GM12878 (cell line): ENCODE data around the gene ANGPTL4. TPM values are rescaled to one million over a fixed set of nuclear protein-coding genes. Genes with fewer than 3 reads are reported as not detected.
A peak's percentile ranks its signal among the peaks of the same experiment; 100 is the strongest.

ENCODE experiments used
- microRNA-seq: library from miRNA; unstranded; fragments of <30 nt; microRNA quantifications from one replicate; pipeline ENCODE4, GENCODE V29; 2018
- polyA plus RNA-seq, 11 experiments: library from polyadenylated mRNA; depleted of rRNA in 4 of 11; unstranded in 6 of 11; stranded (reverse) in 5 of 11; fragments of >200 nt; fragmentation: Nextera tagmentation in 4 of 11; fragmentation: Illumina TruSeq in 1 of 11; extraction: Ambion mirVana in 4 of 11; extraction: Trizol in 1 of 11; gene quantifications; 1 replicate in 1 of 11; 2 replicates in 10 of 11; pipeline versions ENCODE4 v1.2.1 to v1.2.3, GENCODE V29; 2011 to 2016; ENCODE audit warnings: inconsistent platforms in 2 of 11, missing spikeins in 2 of 11, low read depth in 1 of 11
- small RNA-seq: library from RNA; depleted of rRNA; stranded (forward); fragments of <200 nt; gene quantifications from one replicate; pipeline ENCODE3, GENCODE V24; 2014
- total RNA-seq, 4 experiments: library from RNA; depleted of rRNA in 3 of 4; stranded (reverse); fragments of >200 nt in 3 of 4; fragmentation: Illumina TruSeq in 1 of 4; extraction: Trizol in 1 of 4; gene quantifications; 2 replicates each; pipeline versions ENCODE4 v1.2.1 to v1.2.3, GENCODE V29; 2013 to 2021

ANGPTL4 gene
- total and polyA plus RNA-seq, 10 of the 15 experiments (the other 5 are each of a cell fraction or from before 2014, with no cell fraction given) = 0.45 TPM; not detected in 9

Small RNA genes within 50 kb of the gene (microRNA-seq; reads per million reads assigned to microRNA genes)
- gene MIR4999 = 5.8 reads per million, percentile 33 among the genes with 10 or more reads in this experiment

Small RNA genes within 50 kb of the gene (small RNA-seq; reads per million reads assigned to genes)
- gene MIR4999 = 0.31 reads per million

Other genes with a start within 250 kb of the ANGPTL4 start
Only the 7 nearest of the 13 such genes appear.
- 49.9 and 62.2 TPM in 2 replicates for gene CD320, start 55.8 kb upstream of the ANGPTL4 start, total RNA-seq (2014; rRNA removed)
- gene CD320, start 55.8 kb upstream of the ANGPTL4 start, total RNA-seq (2014; rRNA removed; fragmentation: Illumina TruSeq; extraction: Trizol) = 17.2 and 19.6 TPM in 2 replicates
- gene CD320, start 55.8 kb upstream of the ANGPTL4 start, total RNA-seq (2021) = 72.4 and 74.6 TPM in 2 replicates
- 11.6 and 30.7 TPM in 2 replicates for gene CD320, start 55.8 kb upstream of the ANGPTL4 start, polyA plus RNA-seq (2011; rRNA removed)
- gene CD320, start 55.8 kb upstream of the ANGPTL4 start, polyA plus RNA-seq (2014; fragmentation: Illumina TruSeq; extraction: Trizol) = 3.7 and 16.2 TPM in 2 replicates
- gene CD320, start 55.8 kb upstream of the ANGPTL4 start, polyA plus RNA-seq (2014; fragmentation: Nextera tagmentation; extraction: Ambion mirVana) = 1 to 10 TPM; 1.1 to 3.5 TPM
- gene CD320, start 55.8 kb upstream of the ANGPTL4 start, polyA plus RNA-seq (2014; rRNA removed) = 68.1 and 78.8 TPM in 2 replicates
- gene CD320, start 55.8 kb upstream of the ANGPTL4 start, polyA plus RNA-seq (2016; fragmentation: Nextera tagmentation; extraction: Ambion mirVana) = 100 to 1,000 TPM; 117 to 134 TPM
- 117 and 143 TPM in 2 replicates for gene NDUFA7, start 42.8 kb upstream of the ANGPTL4 start, total RNA-seq (2014; rRNA removed)
- 123 and 132 TPM in 2 replicates for gene NDUFA7, start 42.8 kb upstream of the ANGPTL4 start, total RNA-seq (2014; rRNA removed; fragmentation: Illumina TruSeq; extraction: Trizol)
- 79.0 and 86.3 TPM in 2 replicates for gene NDUFA7, start 42.8 kb upstream of the ANGPTL4 start, total RNA-seq (2021)
- 44.7 and 94.1 TPM in 2 replicates for gene NDUFA7, start 42.8 kb upstream of the ANGPTL4 start, polyA plus RNA-seq (2011; rRNA removed)
- gene NDUFA7, start 42.8 kb upstream of the ANGPTL4 start, polyA plus RNA-seq (2014; fragmentation: Illumina TruSeq; extraction: Trizol) = 52.0 and 171 TPM in 2 replicates
- gene NDUFA7, start 42.8 kb upstream of the ANGPTL4 start, polyA plus RNA-seq (2014; fragmentation: Nextera tagmentation; extraction: Ambion mirVana) = 100 to 1,000 TPM; 277 to 360 TPM
- gene NDUFA7, start 42.8 kb upstream of the ANGPTL4 start, polyA plus RNA-seq (2014; rRNA removed) = 178 and 192 TPM in 2 replicates
- 100 to 1,000 TPM; 249 to 253 TPM for gene NDUFA7, start 42.8 kb upstream of the ANGPTL4 start, polyA plus RNA-seq (2016; fragmentation: Nextera tagmentation; extraction: Ambion mirVana)
- 1,809 and 1,831 TPM in 2 replicates for gene RPS28, start 42.7 kb upstream of the ANGPTL4 start, total RNA-seq (2014; rRNA removed)
- 396 and 422 TPM in 2 replicates for gene RPS28, start 42.7 kb upstream of the ANGPTL4 start, total RNA-seq (2014; rRNA removed; fragmentation: Illumina TruSeq; extraction: Trizol)
- gene RPS28, start 42.7 kb upstream of the ANGPTL4 start, total RNA-seq (2021) = 3,081 and 3,150 TPM in 2 replicates
- gene RPS28, start 42.7 kb upstream of the ANGPTL4 start, polyA plus RNA-seq (2011; rRNA removed) = 502 and 657 TPM in 2 replicates
- 73.8 and 651 TPM in 2 replicates for gene RPS28, start 42.7 kb upstream of the ANGPTL4 start, polyA plus RNA-seq (2014; fragmentation: Illumina TruSeq; extraction: Trizol)
- gene RPS28, start 42.7 kb upstream of the ANGPTL4 start, polyA plus RNA-seq (2014; fragmentation: Nextera tagmentation; extraction: Ambion mirVana) = 1,000 to 10,000 TPM; 3,036 to 3,905 TPM
- gene RPS28, start 42.7 kb upstream of the ANGPTL4 start, polyA plus RNA-seq (2014; rRNA removed) = 1,927 and 2,346 TPM in 2 replicates
- gene RPS28, start 42.7 kb upstream of the ANGPTL4 start, polyA plus RNA-seq (2016; fragmentation: Nextera tagmentation; extraction: Ambion mirVana) = 1,000 to 10,000 TPM; 1,324 to 1,329 TPM
- 0.45 and 0.54 TPM in 2 replicates for gene KANK3, start 20.9 kb upstream of the ANGPTL4 start, total RNA-seq (2014; rRNA removed)
- 0.22 TPM in 1 of 2 replicates, not detected in the other for gene KANK3, start 20.9 kb upstream of the ANGPTL4 start, total RNA-seq (2014; rRNA removed; fragmentation: Illumina TruSeq; extraction: Trizol)
- gene KANK3, start 20.9 kb upstream of the ANGPTL4 start, total RNA-seq (2021) = 0.26 and 0.56 TPM in 2 replicates
- gene KANK3, start 20.9 kb upstream of the ANGPTL4 start, polyA plus RNA-seq (2011; rRNA removed) = 0.05 TPM in 1 of 2 replicates, not detected in the other
- gene KANK3, start 20.9 kb upstream of the ANGPTL4 start, polyA plus RNA-seq (2014; fragmentation: Illumina TruSeq; extraction: Trizol) = 0.03 TPM in 1 of 2 replicates, not detected in the other
- gene KANK3, start 20.9 kb upstream of the ANGPTL4 start, polyA plus RNA-seq (2014; fragmentation: Nextera tagmentation; extraction: Ambion mirVana) = under 1 TPM in 1 of 2 experiments, not detected in 1; 0.07 TPM
- gene KANK3, start 20.9 kb upstream of the ANGPTL4 start, polyA plus RNA-seq (2014; rRNA removed) = 0.18 and 0.57 TPM in 2 replicates
- gene KANK3, start 20.9 kb upstream of the ANGPTL4 start, polyA plus RNA-seq (2016; fragmentation: Nextera tagmentation; extraction: Ambion mirVana) = under 1 TPM; 0.62 to 0.93 TPM
- gene RAB11B, start 26.2 kb downstream of the ANGPTL4 start, total RNA-seq (2014; rRNA removed) = 8.8 and 9.2 TPM in 2 replicates
- 6.3 and 7.0 TPM in 2 replicates for gene RAB11B, start 26.2 kb downstream of the ANGPTL4 start, total RNA-seq (2014; rRNA removed; fragmentation: Illumina TruSeq; extraction: Trizol)
- 75.3 and 82.5 TPM in 2 replicates for gene RAB11B, start 26.2 kb downstream of the ANGPTL4 start, total RNA-seq (2021)
- 11.5 and 25.7 TPM in 2 replicates for gene RAB11B, start 26.2 kb downstream of the ANGPTL4 start, polyA plus RNA-seq (2011; rRNA removed)
- gene RAB11B, start 26.2 kb downstream of the ANGPTL4 start, polyA plus RNA-seq (2014; fragmentation: Illumina TruSeq; extraction: Trizol) = 6.0 and 10.2 TPM in 2 replicates
- 1 to 10 TPM in 1 of 2 experiments, under 1 TPM in 1; 0.92 to 2.6 TPM for gene RAB11B, start 26.2 kb downstream of the ANGPTL4 start, polyA plus RNA-seq (2014; fragmentation: Nextera tagmentation; extraction: Ambion mirVana)
- gene RAB11B, start 26.2 kb downstream of the ANGPTL4 start, polyA plus RNA-seq (2014; rRNA removed) = 56.7 and 66.6 TPM in 2 replicates
- 10 to 100 TPM; 63.3 to 75.6 TPM for gene RAB11B, start 26.2 kb downstream of the ANGPTL4 start, polyA plus RNA-seq (2016; fragmentation: Nextera tagmentation; extraction: Ambion mirVana)
- 29.2 and 30.3 TPM in 2 replicates for gene MARCHF2, start 49.1 kb downstream of the ANGPTL4 start, total RNA-seq (2014; rRNA removed)
- 7.4 TPM in 2 replicates for gene MARCHF2, start 49.1 kb downstream of the ANGPTL4 start, total RNA-seq (2014; rRNA removed; fragmentation: Illumina TruSeq; extraction: Trizol)
- 12.3 and 14.3 TPM in 2 replicates for gene MARCHF2, start 49.1 kb downstream of the ANGPTL4 start, total RNA-seq (2021)
- 1.8 and 4.7 TPM in 2 replicates for gene MARCHF2, start 49.1 kb downstream of the ANGPTL4 start, polyA plus RNA-seq (2011; rRNA removed)
- gene MARCHF2, start 49.1 kb downstream of the ANGPTL4 start, polyA plus RNA-seq (2014; fragmentation: Illumina TruSeq; extraction: Trizol) = 3.3 and 5.9 TPM in 2 replicates
- gene MARCHF2, start 49.1 kb downstream of the ANGPTL4 start, polyA plus RNA-seq (2014; fragmentation: Nextera tagmentation; extraction: Ambion mirVana) = 1 to 10 TPM; 1.6 to 2.8 TPM
- gene MARCHF2, start 49.1 kb downstream of the ANGPTL4 start, polyA plus RNA-seq (2014; rRNA removed) = 14.9 and 23.3 TPM in 2 replicates
- gene MARCHF2, start 49.1 kb downstream of the ANGPTL4 start, polyA plus RNA-seq (2016; fragmentation: Nextera tagmentation; extraction: Ambion mirVana) = 10 to 100 TPM; 15.5 to 16.4 TPM
- 127 and 175 TPM in 2 replicates for gene HNRNPM, start 80.8 kb downstream of the ANGPTL4 start, total RNA-seq (2014; rRNA removed)
- 146 and 155 TPM in 2 replicates for gene HNRNPM, start 80.8 kb downstream of the ANGPTL4 start, total RNA-seq (2014; rRNA removed; fragmentation: Illumina TruSeq; extraction: Trizol)
- gene HNRNPM, start 80.8 kb downstream of the ANGPTL4 start, total RNA-seq (2021) = 314 and 339 TPM in 2 replicates
- 131 and 134 TPM in 2 replicates for gene HNRNPM, start 80.8 kb downstream of the ANGPTL4 start, polyA plus RNA-seq (2011; rRNA removed)
- 233 and 245 TPM in 2 replicates for gene HNRNPM, start 80.8 kb downstream of the ANGPTL4 start, polyA plus RNA-seq (2014; fragmentation: Illumina TruSeq; extraction: Trizol)
- 10 to 100 TPM; 14.3 to 35.9 TPM for gene HNRNPM, start 80.8 kb downstream of the ANGPTL4 start, polyA plus RNA-seq (2014; fragmentation: Nextera tagmentation; extraction: Ambion mirVana)
- 220 and 260 TPM in 2 replicates for gene HNRNPM, start 80.8 kb downstream of the ANGPTL4 start, polyA plus RNA-seq (2014; rRNA removed)
- gene HNRNPM, start 80.8 kb downstream of the ANGPTL4 start, polyA plus RNA-seq (2016; fragmentation: Nextera tagmentation; extraction: Ambion mirVana) = 100 to 1,000 TPM; 374 to 415 TPM